GM12875 (cell line): ENCODE measurements around the gene THAP12.
"Not testable (repeated sequence)": the region's sequence is repeated elsewhere in the genome, so short reads cannot be mapped to it uniquely, and the experiment has no call there.

Experiments
- H3K4me3 ChIP-seq: one replicate; pipeline ENCODE4 v1.5.1; 2011; ENCODE audit warnings: low read depth, low read length, control low read depth
- TF ChIP-seq, protein P1 (sequence below): IDR thresholded peaks from 2 replicates; pipeline ENCODE4 v1.5.1; 2011; ENCODE audit warnings: low read depth, mild to moderate bottlenecking, control low read depth, inconsistent platforms, low read length, moderate library complexity, borderline replicate concordance; ENCODE audit not compliant: insufficient read depth

Gene THAP12

DNA sequence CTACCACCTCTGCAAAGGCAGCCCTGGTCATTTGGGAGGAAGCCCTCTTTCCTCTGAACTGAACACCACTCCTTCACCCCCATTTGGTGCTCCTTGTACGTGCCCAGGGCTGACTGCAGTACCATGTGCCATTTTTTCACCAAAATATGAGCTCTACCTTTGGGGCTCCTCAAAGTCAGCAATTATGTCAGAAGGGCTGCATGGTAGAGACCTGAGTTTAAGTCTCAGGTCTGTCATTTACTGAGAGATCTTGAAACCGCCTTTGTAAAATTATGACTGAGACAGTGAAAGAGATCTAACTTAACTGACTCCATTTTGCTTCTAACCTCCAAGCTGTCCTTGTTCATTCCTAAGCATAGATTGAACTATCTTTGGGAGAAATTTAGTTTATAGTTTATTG lies 58.0 kb downstream of the THAP12 start:
- H3K4me3 ChIP-seq: no peak overlapping the region
- TF ChIP-seq, protein P1, sequence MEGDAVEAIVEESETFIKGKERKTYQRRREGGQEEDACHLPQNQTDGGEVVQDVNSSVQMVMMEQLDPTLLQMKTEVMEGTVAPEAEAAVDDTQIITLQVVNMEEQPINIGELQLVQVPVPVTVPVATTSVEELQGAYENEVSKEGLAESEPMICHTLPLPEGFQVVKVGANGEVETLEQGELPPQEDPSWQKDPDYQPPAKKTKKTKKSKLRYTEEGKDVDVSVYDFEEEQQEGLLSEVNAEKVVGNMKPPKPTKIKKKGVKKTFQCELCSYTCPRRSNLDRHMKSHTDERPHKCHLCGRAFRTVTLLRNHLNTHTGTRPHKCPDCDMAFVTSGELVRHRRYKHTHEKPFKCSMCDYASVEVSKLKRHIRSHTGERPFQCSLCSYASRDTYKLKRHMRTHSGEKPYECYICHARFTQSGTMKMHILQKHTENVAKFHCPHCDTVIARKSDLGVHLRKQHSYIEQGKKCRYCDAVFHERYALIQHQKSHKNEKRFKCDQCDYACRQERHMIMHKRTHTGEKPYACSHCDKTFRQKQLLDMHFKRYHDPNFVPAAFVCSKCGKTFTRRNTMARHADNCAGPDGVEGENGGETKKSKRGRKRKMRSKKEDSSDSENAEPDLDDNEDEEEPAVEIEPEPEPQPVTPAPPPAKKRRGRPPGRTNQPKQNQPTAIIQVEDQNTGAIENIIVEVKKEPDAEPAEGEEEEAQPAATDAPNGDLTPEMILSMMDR: no peak

GRCh38 chr11:76322540-76322939 lies 58.4 kb downstream of the THAP12 start:
- TF ChIP-seq, protein P1: no peak

DNA sequence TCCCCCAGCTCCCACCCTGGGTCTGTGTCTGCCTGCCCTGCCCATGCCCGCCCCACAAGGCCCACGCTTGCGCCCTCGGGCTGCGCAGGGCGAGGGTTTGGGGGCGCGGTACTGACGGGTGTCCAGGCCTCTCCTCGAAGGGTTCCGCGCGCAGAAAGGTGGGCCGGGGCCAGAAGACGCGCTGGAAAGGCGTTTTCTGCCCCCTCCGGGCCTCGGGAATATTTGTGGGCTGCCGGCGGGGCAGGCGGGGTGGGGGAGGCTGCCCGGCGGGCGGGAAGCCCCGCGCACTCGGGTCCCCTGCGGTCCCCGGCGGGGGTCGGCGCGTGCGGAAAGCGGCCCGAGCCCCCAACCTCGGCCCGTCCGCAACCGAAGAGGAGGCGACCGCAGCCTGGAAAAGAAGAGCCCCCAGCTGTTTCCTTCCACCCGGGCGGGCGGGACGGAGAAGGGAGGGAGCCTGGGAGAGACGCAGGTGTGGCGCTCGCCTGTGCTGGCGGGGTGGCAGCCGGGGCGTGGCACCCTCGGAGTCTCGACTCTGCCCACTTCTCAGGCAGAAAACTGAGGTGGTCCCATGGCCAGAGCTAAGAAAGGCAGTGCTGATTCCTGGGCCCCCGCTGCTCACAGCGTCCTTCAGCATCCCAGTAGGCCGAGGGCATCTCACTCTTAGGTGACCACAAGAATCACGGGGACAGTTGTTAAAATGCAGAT lies 59.0 kb downstream of the THAP12 start:
- no peak overlapping the region for H3K4me3 ChIP-seq
- TF ChIP-seq, protein P1: no peak

More at GRCh38 chr11:76322540-76322939, 58.4 kb downstream of the THAP12 start:
- no peak overlapping the region for H3K4me3 ChIP-seq

DNA sequence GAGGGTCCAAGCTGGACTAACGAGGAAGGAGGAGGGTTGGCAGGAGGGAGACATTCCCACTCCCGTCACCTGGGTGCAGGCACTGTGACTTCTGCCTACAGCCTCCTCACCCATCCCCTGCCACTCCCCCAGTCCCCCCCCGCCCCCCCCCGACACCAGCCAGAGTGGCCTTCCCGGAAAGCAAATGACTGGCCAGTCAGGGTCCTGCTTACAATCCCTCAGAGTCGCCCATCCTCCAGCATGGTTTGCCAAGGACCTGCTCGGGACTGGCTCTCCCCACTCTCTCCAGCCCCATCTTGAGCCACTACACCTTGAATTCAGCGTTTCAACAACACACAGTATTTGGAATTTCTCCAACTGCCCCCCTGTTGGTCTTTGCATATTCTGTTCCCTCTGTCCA lies 59.6 kb downstream of the THAP12 start:
- no peak overlapping the region for H3K4me3 ChIP-seq
- TF ChIP-seq, protein P1: no peak

GRCh38 chr11:76320929-76321328 lies 60.0 kb downstream of the THAP12 start:
- H3K4me3 ChIP-seq: no peak overlapping the region
- TF ChIP-seq, protein P1: no peak

- not testable (repeated sequence) for H3K4me3 ChIP-seq
Observed at GRCh38 chr11:76319798-76320197, 61.1 kb downstream of the THAP12 start.

DNA sequence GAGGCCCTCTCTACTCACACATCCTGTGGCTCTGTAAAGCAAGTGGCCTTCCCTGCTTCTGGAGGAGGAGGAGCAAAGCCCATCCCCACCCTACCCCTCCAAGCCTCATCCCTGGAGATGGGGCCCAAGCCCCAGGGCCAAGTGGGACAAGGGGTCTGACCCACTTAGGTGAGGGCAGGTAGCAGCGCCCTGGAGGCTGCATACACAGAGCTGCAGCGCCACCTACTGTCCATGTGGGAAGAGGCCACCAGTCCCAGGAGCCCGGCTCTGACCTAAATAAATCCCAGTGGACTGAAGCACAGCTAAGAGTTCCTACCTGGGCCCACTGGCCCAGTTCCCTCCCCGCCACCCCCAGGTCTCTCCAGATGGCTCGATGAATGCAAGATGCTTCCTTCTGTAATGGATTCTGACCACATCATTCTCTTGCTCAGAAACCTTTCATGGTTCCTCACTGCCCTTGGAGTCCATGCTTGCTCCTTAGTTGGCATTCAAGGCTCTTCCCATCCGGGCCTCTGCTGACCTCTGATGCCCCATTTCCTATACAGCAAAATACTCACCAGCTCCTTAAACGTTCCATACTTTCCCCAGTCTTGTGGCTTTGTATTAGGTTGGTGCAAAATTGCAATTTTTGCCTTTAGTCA lies 62.1 kb downstream of the THAP12 start:
- TF ChIP-seq, protein P1: peak; percentile 91
- no peak overlapping the region for H3K4me3 ChIP-seq
